ENCODE results near the gene TP63. TPM values are rescaled to one million over a fixed set of nuclear protein-coding genes. Genes with fewer than 3 reads are reported as not detected.

TP63 gene
- total RNA-seq, 1 experiment from 2014 or later = not detected

GRCh38 chr3:189695400-189695799, 64.2 kb downstream of the TP63 start:
- Histone ChIP-seq H3K79me1 (ENCODE audit: insufficient read depth, low read depth, low read length, poor library complexity, severe bottlenecking) (no peaks in the 10 kb centered on the region), H2BK120ac (ENCODE audit: low read depth, low read length, poor library complexity, severe bottlenecking) (no peak overlapping the region), H3K18ac (ENCODE audit: insufficient read length, low read depth, low read length) (no peak overlapping the region), H3K23me2 (ENCODE audit: insufficient read length, low read depth, low read length, poor library complexity, severe bottlenecking) (no peaks in the 10 kb centered on the region), H2BK15ac (ENCODE audit: low read depth, low read length) (no peak overlapping the region), H4K5ac (ENCODE audit: insufficient read length, low read depth, low read length) (no peak overlapping the region), H3K4me1 (ENCODE audit: insufficient read depth, low read length) (no peaks in the 10 kb centered on the region), H3K4ac (ENCODE audit: low read depth, low read length) (no peak overlapping the region), H2BK5ac (ENCODE audit: insufficient read length, low read length) (no peak overlapping the region), H4K20me1 (ENCODE audit: control insufficient read depth, insufficient read depth, insufficient read length) (no peaks in the 10 kb centered on the region), H3T11ph (ENCODE audit: low read length) (no peak overlapping the region), H3K27me3 (ENCODE audit: insufficient read depth, low read length) (no peaks in the 10 kb centered on the region), H3K23ac (ENCODE audit: insufficient read length, low read depth, low read length) (no peak overlapping the region), H4K8ac (replicated peaks; ENCODE audit: insufficient read length, low read depth, low read length) (no peak overlapping the region), H4K91ac (ENCODE audit: insufficient read length, low read depth, low read length) (no peak overlapping the region), H3K9me3 (ENCODE audit: control insufficient read depth, low read depth, low read length) (no peaks in the 10 kb centered on the region), H2BK12ac (ENCODE audit: insufficient read length, low read depth, low read length) (no peak overlapping the region), H3K4me2 (ENCODE audit: insufficient read depth, insufficient read length, low read length) (no peak overlapping the region), H2AFZ (ENCODE audit: low read length) (no peak overlapping the region), H2BK20ac (ENCODE audit: low read depth, low read length, poor library complexity, severe bottlenecking) (no peak overlapping the region), H3K27ac (ENCODE audit: insufficient read length, low read depth, low read length) (no peak overlapping the region), H3K56ac (ENCODE audit: insufficient read length, low read depth, low read length) (no peak overlapping the region), H2AK5ac (ENCODE audit: insufficient read length, low read length) (no peak overlapping the region), H3K79me2 (ENCODE audit: insufficient read depth, low read length) (no peaks in the 10 kb centered on the region), H3K9ac (ENCODE audit: extremely low read depth, insufficient read length, low read length) (no peak overlapping the region), H3K14ac (ENCODE audit: insufficient read depth, low read length) (no peak overlapping the region)
- no peaks in the 10 kb centered on the region for H3K4me1 Mint-ChIP-seq
- no peak overlapping the region for H3K27ac Mint-ChIP-seq
- H3K27me3 Mint-ChIP-seq (ENCODE audit: low read depth) = no peaks in the 10 kb centered on the region
- no CpG with 5 or more reads among the region's 2 CpGs for WGBS (ENCODE audit: extremely low coverage, insufficient read length, low lambda C conversion rate)
- TF ChIP-seq CTCF (conservative IDR thresholded peaks at IDR 0.05) = no peak
- no peak for DNase-seq
- H3K9me3 Mint-ChIP-seq = no peaks in the 10 kb centered on the region
- H3K4me3 Mint-ChIP-seq = no peak overlapping the region
- no peaks in the 10 kb centered on the region for H3K36me3 Mint-ChIP-seq (ENCODE audit: insufficient read depth in 1 of 3, low read depth in 3 of 3)

All from H9 (cell line).